Right renal cortex interstitium (tissue), 3 donors: ENCODE results near the gene IFNL3. TPM values are rescaled to one million over a fixed set of nuclear protein-coding genes. Genes with fewer than 3 reads are reported as not detected.
A peak's percentile ranks its signal among the peaks of the same experiment; 100 is the strongest.
"Not testable (repeated sequence)": the region's sequence is repeated elsewhere in the genome, so short reads cannot be mapped to it uniquely, and the experiment has no call there.

Source experiments
- DNase-seq, 3 donors: peaks; one replicate each; pipeline ENCODE4 v3.0.0-alpha.2; 2013; ENCODE audit warnings: low read depth in 3 of 3, low spot score in 2 of 3
- polyA plus RNA-seq, 3 donors: library from polyadenylated mRNA; unstranded; fragments of 120-200 nt; gene quantifications; one replicate each; pipeline ENCODE4 v1.2.1, GENCODE V29; 2013; ENCODE audit not compliant: insufficient read length in 3 of 3

The IFNL3 gene
- polyA plus RNA-seq, 3 donors, result not detected

DNA sequence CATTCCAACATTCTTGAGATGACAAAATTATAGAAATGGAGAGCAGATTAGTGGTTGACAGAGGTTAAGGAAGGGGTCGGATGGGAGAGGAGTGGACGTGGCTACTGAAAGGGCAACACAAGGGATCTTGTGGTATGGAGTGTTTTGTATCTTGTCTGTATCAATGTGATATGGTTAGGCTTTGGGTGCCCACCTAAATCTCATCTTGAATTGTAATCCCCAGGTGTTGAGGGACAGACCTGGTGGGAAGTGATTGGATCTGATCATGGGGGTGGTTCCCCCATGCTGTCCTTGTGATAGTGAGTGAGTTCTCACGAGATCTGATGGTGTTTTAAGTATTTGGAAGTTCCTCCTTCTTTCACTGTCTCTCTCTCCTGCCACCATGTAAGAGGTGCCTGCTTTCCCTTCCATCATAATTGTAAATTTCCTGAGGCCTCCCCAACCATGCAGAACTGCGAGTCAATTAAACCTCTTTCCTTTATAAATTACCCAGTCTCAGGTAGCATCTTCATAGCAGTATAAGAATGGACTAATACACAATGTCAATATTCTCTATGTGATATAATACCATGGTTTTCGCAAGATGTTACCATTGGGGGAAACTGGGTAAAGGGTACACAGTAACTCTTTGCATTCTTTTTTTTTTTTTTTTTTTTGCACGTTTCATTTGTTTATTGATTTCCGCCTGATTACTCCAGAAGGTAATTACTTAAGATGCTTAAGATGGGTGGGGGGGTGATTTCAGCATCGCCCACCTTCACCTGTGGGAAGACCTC lies 8.8 kb upstream of the IFNL3 start:
- no peak for DNase-seq

DNA sequence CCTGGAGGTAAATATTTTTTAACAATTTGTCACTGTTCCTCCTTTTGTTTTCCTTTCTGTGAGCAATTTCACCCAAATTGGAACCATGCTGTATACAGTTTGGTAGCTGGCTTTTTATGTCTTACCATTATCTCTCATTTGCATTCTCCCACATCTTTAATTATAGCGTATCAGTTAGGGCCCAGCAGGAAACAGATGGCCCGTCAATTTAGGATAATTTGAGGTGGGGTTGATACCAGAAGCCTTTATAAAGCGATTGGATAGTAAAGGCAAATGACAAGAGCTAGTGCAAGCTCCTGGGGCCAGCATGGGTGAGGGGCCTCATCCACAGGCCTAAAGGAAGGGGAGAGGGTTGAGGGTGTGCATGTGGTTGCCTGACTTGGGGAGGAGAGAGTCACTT lies 7.7 kb upstream of the IFNL3 start:
- no peak for DNase-seq

DNA sequence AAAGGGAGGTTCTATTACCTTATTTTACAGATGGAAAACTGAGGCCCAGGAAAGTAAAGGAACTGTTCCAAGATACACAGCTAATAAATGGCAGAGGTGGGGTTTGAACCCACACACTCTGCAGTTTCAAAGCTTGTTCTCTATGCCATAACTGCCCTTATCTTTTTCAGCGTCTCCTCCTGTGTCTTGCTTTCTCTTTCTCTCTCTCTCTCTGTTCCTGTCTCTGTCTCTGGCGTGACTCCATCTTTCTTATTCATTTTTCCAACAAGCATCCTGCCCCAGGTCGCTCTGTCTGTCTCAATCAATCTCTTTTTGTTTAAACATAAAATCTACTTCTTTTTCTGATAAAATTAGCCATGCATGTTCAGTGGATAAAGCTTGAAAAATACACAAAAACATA lies 7.0 kb upstream of the IFNL3 start:
- no peak for DNase-seq

DNA sequence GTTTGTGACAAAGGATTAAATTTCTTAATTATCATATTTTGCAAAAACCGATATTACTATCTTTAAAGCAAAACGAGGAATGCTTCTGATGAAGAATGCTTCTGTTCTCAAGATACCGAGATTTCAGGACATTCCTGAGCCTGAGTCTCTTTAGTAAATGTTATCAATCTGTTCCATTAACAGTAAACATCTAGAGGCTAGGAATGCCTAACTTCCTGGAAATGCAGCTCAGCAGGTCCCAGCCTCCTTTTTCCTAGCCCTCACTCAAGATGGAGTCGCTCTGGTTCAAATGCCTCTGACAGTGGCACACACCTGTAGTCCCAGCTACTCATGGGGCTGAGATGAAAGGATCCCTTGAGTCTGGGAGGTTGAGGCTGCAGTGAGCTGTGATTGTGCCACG lies 6.3 kb upstream of the IFNL3 start:
- no peak for DNase-seq

DNA sequence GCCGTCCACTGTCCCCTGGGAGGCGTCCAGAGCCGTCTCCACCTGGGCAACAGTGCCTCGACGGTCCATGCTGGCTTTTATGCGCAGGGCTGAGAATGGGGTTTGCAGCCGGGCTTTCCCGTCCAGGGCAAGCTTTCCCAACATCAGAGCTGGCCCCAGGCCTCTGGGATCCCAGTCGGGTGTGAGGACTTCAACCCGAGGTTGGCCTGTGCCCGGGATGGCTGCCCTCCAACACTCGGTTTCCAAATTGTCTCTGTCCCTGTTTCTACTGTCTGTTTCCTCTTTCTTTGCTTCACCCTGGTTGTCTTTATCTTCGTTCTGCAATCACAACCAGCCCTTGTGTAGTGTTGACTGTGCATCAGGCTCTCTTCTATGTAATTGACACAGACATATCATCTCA lies 4.0 kb upstream of the IFNL3 start, which contains the start of gene IFNL4:
Gene IFNL4 (minus strand): TSS at position 51 of the 400 bp plus-strand sequence.
- DNase-seq, result no peak

DNA sequence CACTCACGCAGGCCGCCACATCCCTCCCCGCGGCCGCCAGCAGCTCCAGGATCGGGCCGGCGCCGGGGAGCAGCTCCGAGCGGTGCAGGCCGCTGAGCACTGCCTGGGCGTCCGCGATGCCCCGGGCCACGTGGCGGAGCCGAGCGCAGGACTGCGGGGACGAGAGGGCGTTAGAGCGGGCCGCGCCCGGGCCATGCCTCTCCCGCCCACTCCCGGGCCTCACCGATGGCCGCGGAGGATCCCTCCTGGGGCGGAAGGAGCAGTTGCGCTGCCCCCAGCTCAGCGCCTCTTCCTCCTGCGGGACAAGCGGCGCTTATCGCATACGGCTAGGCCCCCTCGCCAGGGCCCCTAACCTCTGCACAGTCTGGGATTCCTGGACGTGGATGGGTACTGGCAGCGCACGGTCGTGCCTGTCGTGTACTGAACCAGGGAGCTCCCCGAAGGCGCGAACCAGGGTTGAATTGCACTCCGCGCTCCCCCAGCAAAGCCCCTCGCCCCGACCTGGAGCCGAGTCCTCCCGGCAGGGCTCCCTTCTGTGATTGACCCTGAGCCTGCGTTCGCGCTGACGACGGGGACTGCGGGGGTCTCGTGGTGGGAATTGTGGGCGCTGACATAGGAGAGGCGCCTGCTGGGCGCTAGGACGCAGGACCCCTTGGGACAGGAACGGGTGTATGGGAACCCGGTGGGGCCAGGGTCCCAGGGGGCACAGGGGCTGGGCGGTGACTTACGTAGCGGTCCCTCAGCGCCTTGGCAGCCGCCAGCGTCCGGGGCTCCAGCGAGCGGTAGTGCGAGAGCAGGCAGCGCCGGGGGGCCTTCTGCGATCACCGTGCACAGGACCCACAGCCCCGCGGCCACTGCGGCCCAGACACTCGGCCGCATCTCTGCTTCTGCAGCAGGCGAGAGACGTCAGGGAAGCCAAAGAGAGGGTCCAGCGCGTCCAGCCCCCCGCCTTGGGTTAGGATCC lies 3.2 kb upstream of the IFNL3 start:
- no peak for DNase-seq

DNA sequence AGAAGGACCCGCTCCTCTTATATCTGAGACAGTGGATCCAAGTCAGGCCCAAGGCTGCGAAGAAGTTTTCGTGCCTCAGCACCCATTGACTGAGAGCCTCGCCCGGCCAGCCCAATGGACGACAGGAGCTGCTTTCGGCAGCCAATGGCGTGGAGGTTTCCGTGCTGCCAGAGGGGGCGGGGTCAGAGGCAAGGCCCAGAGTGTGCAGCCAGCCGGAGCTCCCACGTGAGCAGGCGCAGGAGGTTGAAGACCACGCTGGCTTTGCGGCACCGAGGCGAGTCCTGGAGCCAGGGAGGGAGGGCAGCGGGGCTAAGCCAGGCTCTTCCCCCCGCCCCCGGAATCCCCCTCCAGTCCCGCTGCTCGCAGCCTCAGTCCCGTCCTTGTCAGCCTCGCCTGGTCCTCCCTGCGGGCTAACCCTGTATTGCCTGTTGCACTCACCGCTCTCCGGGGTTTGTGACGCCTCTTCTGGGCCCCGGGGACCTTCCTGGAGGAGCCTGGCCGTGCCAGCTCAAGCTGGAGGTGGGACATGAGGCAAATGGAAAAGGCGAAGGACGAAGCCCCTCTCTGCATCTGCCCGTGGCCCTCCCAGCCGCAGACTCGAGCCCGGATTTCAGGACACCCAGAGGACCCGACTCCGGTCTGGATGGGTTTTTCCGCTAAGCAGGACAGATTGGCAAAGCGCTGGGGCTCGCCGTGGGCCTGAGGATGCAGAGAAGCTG lies 2.3 kb upstream of the IFNL3 start:
- no peak for DNase-seq

DNA sequence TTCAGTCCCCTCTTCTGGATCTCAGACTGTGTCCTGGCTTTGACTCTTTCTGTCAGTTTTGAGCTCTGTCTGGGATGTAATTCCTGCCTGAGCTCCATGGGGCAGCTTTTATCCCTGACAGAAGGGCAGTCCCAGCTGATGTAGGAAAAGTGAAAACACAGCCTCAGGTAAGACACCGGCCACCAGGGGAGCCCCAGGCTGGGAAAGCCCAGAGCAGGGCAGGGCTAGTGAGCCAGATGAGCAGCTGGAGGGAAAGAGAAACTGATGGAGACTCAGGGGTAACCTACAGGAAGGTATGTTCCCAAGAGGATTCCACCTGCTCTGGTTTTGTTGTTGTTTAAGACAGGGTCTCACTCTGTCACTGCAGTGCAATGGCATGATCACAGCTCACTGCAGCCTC lies 360 bp upstream of the IFNL3 start:
- not testable (repeated sequence) for DNase-seq

DNA sequence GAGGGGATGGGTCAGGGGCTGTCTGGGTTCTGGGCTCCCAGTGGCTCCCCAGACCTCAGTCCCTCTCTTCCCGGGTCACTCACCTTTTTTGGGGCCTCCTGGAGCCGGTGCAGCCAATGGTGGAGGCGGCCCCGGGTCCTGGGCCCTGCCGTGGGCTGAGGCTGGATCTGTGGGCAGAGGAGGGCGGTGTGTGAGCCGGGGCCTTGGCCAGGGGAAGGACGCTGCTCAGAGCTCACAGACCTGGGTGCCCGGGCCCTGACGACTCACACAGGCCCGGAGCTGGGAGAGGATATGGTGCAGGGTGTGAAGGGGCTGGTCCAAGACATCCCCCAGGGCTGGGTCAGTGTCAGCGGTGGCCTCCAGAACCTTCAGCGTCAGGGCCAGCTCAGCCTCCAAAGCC lies 1.1 kb downstream of the IFNL3 start:
- not testable (repeated sequence) for DNase-seq

DNA sequence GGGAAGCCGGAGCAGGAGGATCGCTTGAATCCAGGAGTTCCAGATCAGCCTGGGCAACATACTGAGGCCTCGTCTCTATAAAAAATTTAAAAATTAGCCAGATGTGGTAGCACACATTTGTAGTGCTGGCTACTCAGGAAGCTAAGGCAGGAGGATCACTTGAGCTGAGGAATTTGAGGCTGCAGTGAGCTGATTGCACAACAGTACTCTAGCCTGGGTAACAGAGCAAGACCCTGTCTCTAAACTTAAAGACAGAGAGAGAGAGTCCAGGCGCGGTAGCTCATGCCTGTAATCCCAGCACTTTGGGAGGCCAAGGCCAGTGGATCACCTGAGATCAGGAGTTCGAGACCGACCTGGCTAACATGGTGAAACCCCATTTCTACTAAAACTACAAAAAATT lies 4.4 kb downstream of the IFNL3 start:
- DNase-seq, result no peak

DNA sequence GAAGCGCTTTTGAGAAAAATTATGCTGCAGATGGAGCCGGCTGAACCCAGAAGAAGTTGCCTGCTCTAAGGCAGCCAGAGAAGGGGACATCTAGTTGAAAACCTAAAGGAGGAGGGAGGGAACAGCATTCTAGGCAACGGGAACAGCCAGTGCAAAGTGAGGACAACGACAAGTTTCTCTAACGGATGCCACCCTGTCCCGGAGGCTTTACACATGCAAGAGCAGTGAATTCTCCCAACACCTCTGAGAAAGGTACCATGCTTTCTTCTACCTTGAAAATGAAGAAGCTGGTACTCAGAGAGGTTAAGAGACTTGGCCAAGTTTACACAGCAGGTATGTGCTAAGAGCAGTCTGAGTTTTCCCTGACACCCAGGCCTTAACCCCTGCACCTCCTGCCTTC lies 5.9 kb downstream of the IFNL3 start:
- DNase-seq, result no peak

DNA sequence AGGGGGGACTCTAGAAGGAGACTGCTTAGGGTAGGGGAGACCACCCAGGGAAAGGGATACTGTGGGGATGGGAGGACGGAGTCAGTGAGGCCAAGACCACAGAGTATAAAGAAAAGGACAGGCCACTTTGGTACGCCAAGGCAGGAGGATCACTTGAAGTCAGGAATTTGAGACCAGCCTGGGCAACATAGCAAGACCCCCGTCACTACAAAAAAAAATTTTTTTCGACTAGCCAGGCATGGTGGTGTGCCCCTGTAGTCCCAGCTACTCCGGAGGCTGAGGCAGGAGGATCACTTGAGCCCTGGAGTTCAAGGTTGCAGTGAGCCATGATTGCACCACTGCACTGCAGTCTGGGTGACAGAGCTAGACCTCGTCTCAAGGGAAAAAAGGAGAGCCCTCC lies 6.6 kb downstream of the IFNL3 start:
- no peak for DNase-seq

DNA sequence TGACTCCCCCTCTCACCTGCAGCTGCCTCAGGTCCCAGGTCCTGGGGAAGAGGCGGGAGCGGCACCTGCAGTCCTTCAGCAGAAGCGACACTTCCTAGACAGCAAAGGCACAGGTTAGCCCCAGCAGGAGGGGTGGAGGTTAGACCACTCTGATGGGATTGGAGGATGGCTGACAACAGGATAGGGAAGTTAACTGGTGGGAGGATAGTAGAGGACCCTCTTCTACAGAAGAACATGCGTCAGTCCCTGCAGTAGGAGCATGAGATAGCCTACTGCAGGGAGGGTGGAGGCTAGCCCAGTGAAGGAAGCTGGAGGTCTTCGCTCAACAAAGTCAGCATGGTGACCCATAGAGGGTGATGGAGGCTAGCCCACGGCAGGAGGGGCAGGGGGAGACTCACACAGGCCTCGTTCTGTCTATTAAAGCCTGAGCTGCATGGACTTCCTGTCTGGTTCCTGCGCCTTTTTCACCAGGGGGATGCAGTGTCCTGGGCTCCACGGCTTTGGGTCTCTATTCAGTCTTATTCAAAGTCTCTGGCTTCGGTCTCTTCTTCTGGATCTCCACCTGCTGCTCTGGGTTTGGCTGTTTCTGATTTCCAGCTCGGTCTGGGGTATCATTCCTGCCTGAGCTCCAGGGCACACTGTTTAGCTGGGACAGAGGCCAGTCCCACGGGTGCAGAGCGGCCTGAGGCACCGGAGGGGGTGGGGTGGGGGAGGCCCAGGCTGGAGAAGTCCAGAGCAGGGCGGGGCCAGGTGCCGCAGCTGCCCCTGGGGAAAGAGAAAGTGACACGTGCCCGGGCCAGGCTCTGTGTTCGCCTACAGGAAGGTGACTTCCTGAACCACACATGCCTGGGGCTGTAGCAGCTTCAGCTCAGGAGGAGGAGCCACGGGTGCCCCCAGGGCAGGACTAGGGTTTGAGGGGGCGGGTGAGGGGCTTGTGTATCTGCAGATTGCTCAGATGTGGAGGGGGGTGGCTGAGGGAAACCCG lies 7.3 kb downstream of the IFNL3 start:
- no peak for DNase-seq

DNA sequence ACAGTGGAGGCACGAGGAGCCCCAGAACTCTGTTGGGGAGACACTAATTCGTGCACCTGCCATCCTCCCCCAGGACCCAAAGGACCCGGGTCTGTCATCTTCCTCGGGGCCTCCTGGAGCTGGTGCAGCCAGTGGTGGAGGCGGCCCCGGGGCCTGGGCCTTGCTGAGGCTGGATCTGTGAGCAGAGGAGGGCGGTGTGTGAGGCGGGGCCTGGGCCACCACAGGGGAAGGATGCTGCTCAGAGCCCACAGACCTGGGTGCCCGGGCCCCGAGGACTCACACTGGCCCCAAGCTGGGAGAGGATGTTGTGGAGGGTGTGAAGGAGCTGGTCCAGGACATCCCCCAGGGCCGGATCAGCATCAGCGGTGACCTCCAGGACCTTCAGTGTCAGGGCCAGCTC lies 8.3 kb downstream of the IFNL3 start:
- DNase-seq, result no peak

DNA sequence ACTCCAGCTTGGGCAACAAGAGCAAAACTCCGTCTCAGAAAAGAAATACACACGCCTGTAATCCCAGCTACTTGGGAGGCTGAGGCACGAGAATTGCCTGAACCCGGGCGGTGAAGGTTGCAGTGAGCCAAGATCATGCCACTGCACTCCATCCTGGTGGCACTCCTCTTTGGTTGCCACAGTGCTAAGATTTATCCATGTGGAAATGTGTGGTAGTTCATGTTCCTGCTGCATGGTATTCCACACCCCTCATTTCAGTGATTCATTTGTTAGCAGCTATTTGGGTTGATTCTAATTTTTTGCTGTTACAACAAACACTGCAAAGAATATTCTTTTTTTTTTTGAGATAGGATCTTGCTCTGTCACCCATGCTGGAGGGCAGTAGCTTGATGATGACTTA lies 12.1 kb downstream of the IFNL3 start:
- no peak for DNase-seq

DNA sequence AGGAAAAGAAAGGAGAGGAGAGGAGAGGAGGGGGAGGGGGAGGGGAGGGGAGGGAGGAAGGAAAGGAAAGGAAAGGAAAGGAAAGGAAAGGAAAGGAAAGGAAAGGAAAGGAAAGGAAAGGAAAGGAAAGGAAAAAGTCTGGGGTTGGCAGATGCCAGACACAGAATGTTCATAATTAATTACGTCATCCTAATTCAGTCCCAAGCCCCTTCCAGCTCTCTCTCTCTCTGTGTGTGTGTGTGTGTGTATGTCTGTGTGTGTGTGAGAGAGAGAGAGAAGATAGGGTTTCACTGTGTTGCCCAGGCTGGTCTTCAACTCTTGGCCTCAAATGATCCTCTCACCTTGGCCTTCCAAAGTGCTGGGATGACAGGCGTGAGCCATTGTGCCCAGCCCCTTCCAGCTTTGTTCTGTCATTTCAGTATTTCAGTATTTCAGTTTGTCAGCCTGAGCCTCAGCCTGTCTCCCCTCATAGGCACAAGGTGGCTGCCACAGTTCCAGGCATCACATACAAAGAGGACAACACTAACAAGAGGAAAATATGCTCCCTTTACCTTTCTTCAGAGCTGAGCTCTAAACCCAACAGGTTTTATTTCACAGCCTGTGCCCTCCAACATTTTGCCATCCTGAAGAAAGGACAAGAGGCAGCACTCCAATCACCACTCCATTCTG lies 14.6 kb downstream of the IFNL3 start:
- no peak for DNase-seq

DNA sequence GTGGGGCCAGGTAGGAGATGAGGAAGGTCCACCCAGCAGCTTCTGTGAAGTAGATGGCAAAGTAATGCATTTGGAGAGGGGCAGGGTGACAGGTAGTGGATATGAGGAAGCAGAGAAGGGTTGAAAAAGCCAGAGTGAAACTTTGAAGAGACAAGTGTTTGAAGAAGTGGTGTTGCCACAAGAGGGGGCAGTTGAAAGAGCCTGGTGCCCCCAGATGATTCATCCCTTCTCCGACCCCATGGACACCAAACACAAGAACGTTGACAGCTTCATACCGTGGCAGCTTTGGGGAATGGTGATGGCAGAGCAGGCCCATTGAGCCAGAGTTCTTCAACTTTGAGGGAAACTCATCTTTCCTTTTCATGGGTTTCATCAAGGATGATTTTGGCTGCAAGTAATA lies 19.9 kb downstream of the IFNL3 start:
- DNase-seq, result no peak

DNA sequence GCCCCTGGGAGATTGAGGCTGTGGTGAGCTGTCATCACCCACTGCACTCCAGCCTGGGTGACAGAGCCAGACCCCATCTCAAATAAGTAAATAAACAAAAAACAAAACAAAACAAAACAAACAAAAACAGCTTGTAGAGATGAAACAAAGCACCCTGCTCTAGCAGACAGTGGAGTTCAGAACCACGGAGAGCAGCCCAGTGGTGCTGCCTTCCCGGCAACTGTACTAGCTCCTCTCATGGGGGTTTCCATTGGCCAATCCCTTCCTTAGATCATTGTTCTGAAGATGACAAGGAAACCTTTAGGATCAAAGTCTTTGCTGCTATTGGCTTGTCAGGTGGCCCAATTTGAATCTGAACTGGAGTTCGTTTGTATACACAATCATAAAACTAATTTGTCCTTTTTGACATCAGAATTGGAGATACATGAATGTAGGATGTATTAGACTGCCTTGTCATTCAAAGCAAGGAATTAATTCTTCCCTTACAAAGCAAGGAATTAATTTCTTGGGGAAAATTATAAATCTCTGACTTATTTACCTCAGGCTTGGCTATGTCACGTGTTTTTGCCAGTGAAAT lies 21.0 kb downstream of the IFNL3 start:
- peak in 1 of 3 donors; percentile 49 for DNase-seq

DNA sequence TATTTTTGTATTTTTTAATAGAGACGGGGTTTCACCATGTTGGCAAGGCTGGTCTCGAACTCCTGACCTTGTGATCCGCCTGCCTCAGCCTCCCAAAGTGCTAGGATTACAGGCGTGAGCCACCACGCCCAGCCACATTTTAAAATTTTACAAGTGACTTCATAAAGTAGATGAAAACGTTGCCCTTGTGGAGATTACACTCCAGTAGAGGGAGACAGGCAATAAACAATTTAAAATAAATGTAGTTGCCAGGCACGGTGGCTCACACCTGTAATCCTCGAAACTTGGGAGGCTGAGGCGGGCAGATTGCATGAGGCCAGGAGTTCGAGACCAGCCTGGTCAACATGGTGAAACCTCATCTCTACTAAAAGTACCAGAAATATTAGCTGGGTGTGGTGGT lies 25.7 kb downstream of the IFNL3 start:
- not testable (repeated sequence) for DNase-seq
